Measurements from ENCODE around the gene KLF7.

DNA sequence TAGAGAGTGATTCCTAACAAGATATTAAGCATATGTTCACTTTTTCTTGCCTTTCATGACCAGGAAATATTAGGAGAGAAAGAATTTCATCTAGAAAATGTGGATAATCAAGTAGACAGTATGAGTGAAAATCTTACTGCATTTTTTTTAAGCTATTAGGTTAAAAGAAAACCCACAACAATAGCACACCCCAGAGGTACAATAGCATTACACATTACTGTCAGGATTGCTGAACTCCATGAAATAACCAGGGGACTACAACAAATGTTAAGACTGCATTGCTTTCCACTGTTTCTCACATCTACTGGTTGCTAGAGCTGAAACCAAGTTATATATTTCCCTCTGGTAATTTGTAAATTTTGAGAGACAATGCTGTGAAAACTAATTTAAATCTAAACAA lies 33.7 kb downstream of the KLF7 start:
- no peak for TF ChIP-seq POLR2A (IDR thresholded peaks at IDR 0.05)
- no peak for TF ChIP-seq CTCF (IDR thresholded peaks at IDR 0.05)
